Right ventricle myocardium superior (tissue), 1 donor: ENCODE results near the gene OSBP. TPM values are rescaled to one million over a fixed set of nuclear protein-coding genes. Genes with fewer than 3 reads are reported as not detected.

ENCODE experiments used
- ATAC-seq: fragments of 200-7000 bp; cut with Tn5 transposase; one replicate; pipeline ENCODE4 v1.9.1; 2020; ENCODE audit warnings: mild to moderate bottlenecking; ENCODE audit not compliant: poor library complexity
- DNase-seq: peaks from one replicate; pipeline ENCODE4 v3.0.0-alpha.2; 2020
- intact Hi-C: fragments of 100-400 bp; cut with DNase I; formaldehyde crosslinking; loops from one replicate; pipeline ENCODE4 v1.11.2; 2022
- microRNA-seq: library from miRNA; unstranded; fragments of <30 nt; microRNA quantifications from one replicate; pipeline ENCODE4 v1.2.0, GENCODE V29; 2020
- total RNA-seq: library from RNA; stranded (reverse); fragmentation: NEBNext Ultra II Directional; extraction: Animal tissue kit (Norgen Biotek cat#: 25700); gene quantifications from one replicate; pipeline ENCODE4 v1.2.1, GENCODE V29; 2021
- donor health status: DM: no; HTN: yes; CAD: no; lungs with severe emphysema.

OSBP gene
- total RNA-seq, 1 donor from 2014 or later = 33.1 TPM

DNA sequence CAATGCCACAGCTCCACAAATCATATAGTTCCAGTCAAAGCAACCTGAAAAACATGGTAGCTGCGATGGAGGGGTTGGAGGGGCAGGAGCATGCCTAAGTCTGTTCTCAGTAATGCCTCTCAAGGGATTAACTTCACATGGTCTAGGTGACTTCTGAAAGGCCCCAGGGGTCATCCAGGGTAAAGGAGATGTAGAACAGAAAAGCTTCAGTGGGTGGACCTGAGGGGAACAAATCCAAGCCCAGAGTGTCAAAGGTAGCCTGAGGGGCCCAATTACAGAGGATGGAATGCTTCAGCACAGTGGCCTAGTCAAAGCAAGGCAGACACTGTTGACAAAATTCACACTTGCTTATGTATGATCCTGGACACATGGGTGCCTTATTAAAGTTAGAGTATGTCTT, 80.9 kb downstream of the OSBP start:
- intact Hi-C loops = loop anchor here (5.0 kb wide), 1 partner anchor 268 kb away; no protein-coding TSS in a partner anchor
- no peak for ATAC-seq
- DNase-seq = no peak

DNA sequence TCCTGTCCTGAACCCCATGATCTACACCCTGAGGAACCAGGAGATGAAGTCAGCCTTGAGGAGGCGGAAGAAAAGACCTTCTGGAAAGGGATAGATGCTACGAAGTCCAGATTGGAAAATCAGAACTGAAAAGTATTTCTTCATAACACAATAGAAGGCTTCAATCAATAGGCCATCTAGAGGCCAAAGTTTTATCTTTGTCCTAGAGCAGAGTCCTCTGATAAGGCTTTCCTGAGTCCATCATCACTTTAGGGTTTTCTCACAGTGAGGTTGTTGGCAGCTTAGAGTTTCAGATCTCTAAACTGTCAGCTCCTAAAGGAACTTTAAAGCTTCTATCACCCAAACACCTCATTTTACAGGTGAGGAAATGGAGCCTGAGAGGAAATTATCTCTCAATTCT, 83.0 kb downstream of the OSBP start:
- DNase-seq (no peak), ATAC-seq (no peak)
- intact Hi-C loops = no loop called here

DNA sequence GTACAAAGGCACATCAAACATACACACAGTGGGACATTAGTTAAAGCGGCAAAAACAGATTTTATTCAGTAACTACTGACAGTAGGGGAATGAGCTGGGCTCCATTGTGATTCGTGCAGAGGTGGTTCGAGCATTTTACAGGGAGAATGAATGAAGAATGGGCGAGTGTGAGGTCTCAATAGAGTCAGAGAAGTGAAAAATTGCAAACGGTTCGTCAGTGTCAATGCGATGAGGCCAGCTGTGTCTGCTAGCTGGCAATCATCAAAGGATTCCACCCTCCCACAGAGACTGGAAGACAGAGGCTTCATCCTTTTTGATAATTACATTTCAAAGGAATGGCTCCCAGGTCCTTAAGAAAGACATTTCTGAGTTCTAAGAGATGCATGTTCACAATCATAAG, 86.9 kb downstream of the OSBP start:
- no peak for DNase-seq
- no peak for ATAC-seq
- intact Hi-C loops = no loop called here

Small RNA genes within 50 kb of the gene (microRNA-seq; reads per million reads assigned to microRNA genes)
- not detected for gene MIR3162

Other genes starting within 250 kb of the OSBP start
- not detected for gene OR5A2, start 189.4 kb downstream of the OSBP start, total RNA-seq
- gene OR5A1, start 179.3 kb downstream of the OSBP start, total RNA-seq = not detected
- not detected for gene OR4D6, start 158.8 kb downstream of the OSBP start, total RNA-seq
- not detected for gene OR4D10, start 142.5 kb downstream of the OSBP start, total RNA-seq
- gene OR4D11, start 112.2 kb downstream of the OSBP start, total RNA-seq = not detected
- gene OR4D9, start 104.2 kb downstream of the OSBP start, total RNA-seq = not detected
- gene PATL1, start 53.3 kb upstream of the OSBP start, total RNA-seq = 21.6 TPM
- gene OR10V1, start 98.1 kb upstream of the OSBP start, total RNA-seq = not detected
- gene STX3, start 139.6 kb upstream of the OSBP start, total RNA-seq = 9.2 TPM
- 95.3 TPM for gene MRPL16, start 195.0 kb upstream of the OSBP start, total RNA-seq
- not detected for gene CBLIF, start 229.7 kb upstream of the OSBP start, total RNA-seq